IMR-90 (cell line): ENCODE measurements around the gene PPIC. TPM values are rescaled to one million over a fixed set of nuclear protein-coding genes. Genes with fewer than 3 reads are reported as not detected.

ENCODE experiments used
- ATAC-seq: fragments of 200-7000 bp; cut with Tn5 transposase; 2 replicates; pipeline ENCODE4 v1.9.1; 2020; ENCODE audit warnings: low read depth, mild to moderate bottlenecking, moderate library complexity
- BruUV-seq: library from RNA; stranded (reverse); fragments of 400-500 nt; replicated peaks from 2 replicates; lab custom pipeline; 2021; lab: Mats Ljungman, UMichigan
- CTCF ChIA-PET: fragments of 300-600 bp; formaldehyde crosslinking; extraction: SDS; loops from one replicate; lab custom pipeline; 2021; ENCODE audit warnings: antibody characterized with exemption; lab: Yijun Ruan, JAX
- POLR2A ChIA-PET: fragments of 300-600 bp; sonication (Branson Sonifier 250); formaldehyde crosslinking; loops from one replicate; lab custom pipeline; 2022; ENCODE audit warnings: antibody characterized with exemption; ENCODE audit not compliant: unreplicated experiment; lab: Charles Lee
- DNase-seq: peaks from one replicate; pipeline ENCODE4 v3.0.0; 2013
- H2AFZ ChIP-seq: replicated peaks from 2 replicates; pipeline ENCODE3; 2013; ENCODE audit warnings: low read length, mild to moderate bottlenecking; ENCODE audit not compliant: poor library complexity
- H2AK5ac ChIP-seq: 2 replicates; pipeline ENCODE4 v1.6.1; 2013; ENCODE audit warnings: low read depth, low read length, inconsistent platforms
- H2AK9ac ChIP-seq: replicated peaks from 2 replicates; pipeline ENCODE3; 2013; ENCODE audit warnings: mild to moderate bottlenecking, low read depth, low read length, moderate library complexity; ENCODE audit not compliant: poor library complexity
- H2BK120ac ChIP-seq: 2 replicates; pipeline ENCODE4 v1.6.1; 2013; ENCODE audit warnings: low read depth, low read length, inconsistent platforms
- H2BK15ac ChIP-seq: 3 replicates; pipeline ENCODE4 v1.6.1; 2013; ENCODE audit warnings: low read depth, low read length, inconsistent platforms
- H2BK20ac ChIP-seq: 2 replicates; pipeline ENCODE4 v1.6.1; 2013; ENCODE audit warnings: low read depth, mild to moderate bottlenecking, inconsistent platforms, low read length, moderate library complexity
- H2BK5ac ChIP-seq: 2 replicates; pipeline ENCODE4 v1.6.1; 2013; ENCODE audit warnings: mild to moderate bottlenecking, low read depth, low read length, inconsistent platforms; ENCODE audit not compliant: poor library complexity, severe bottlenecking
- H3K14ac ChIP-seq: replicated peaks from 2 replicates; pipeline ENCODE4 v1.6.1; 2013; ENCODE audit warnings: low read depth, low read length, inconsistent platforms
- H3K18ac ChIP-seq: 2 replicates; pipeline ENCODE4 v1.6.1; 2013; ENCODE audit warnings: low read depth, low read length, control low read depth
- H3K23ac ChIP-seq: 2 replicates; pipeline ENCODE4 v1.6.1; 2013; ENCODE audit warnings: low read depth, low read length, inconsistent platforms
- H3K27ac ChIP-seq: 2 replicates; pipeline ENCODE4 v1.5.1; 2013; ENCODE audit warnings: mild to moderate bottlenecking, control low read depth, low read length; ENCODE audit not compliant: insufficient read depth
- H3K27me3 ChIP-seq: 2 replicates; pipeline ENCODE4 v1.6.1; 2013; ENCODE audit warnings: low read length; ENCODE audit not compliant: control insufficient read depth, insufficient read depth
- H3K36me3 ChIP-seq: 2 replicates; pipeline ENCODE4 v1.6.1; 2013; ENCODE audit warnings: low read length, mixed read lengths; ENCODE audit not compliant: control insufficient read depth, insufficient read depth
- H3K4ac ChIP-seq: 2 replicates; pipeline ENCODE4 v1.6.1; 2013; ENCODE audit warnings: low read depth, low read length, inconsistent platforms
- H3K4me1 ChIP-seq: 2 replicates; pipeline ENCODE4 v1.6.1; 2013; ENCODE audit warnings: low read length, mixed read lengths; ENCODE audit not compliant: control insufficient read depth, insufficient read depth
- H3K4me2 ChIP-seq: 2 replicates; pipeline ENCODE4 v1.6.1; 2013; ENCODE audit warnings: low read depth, mild to moderate bottlenecking, control low read depth, low read length, moderate library complexity
- H3K4me3 ChIP-seq: 2 replicates; pipeline ENCODE4 v1.5.1; 2013; ENCODE audit warnings: low read depth, mild to moderate bottlenecking, control low read depth, low read length, moderate library complexity; ENCODE audit not compliant: insufficient read depth
- H3K56ac ChIP-seq: 2 replicates; pipeline ENCODE4 v1.6.1; 2013; ENCODE audit warnings: low read length, inconsistent platforms; ENCODE audit not compliant: insufficient read depth; ENCODE audit errors: extremely low read depth
- H3K79me1 ChIP-seq, 2 experiments: 2 replicates each; pipeline ENCODE4 v1.6.1; 2013; ENCODE audit warnings: low read length in 2 of 2, inconsistent platforms in 1 of 2, low read depth in 1 of 2
- H3K9ac ChIP-seq: 2 replicates; pipeline ENCODE4 v1.6.1; 2013; ENCODE audit warnings: low read depth, low read length, control low read depth
- H3K9me1 ChIP-seq: 2 replicates; pipeline ENCODE4 v1.6.1; 2013; ENCODE audit warnings: low read length, inconsistent platforms; ENCODE audit not compliant: insufficient read depth
- H3K9me3 ChIP-seq: 2 replicates; pipeline ENCODE4 v1.6.1; 2013; ENCODE audit warnings: low read length; ENCODE audit not compliant: control insufficient read depth, insufficient read depth
- H4K20me1 ChIP-seq: 2 replicates; pipeline ENCODE4 v1.6.1; 2013; ENCODE audit warnings: low read length, inconsistent platforms; ENCODE audit not compliant: insufficient read depth
- H4K5ac ChIP-seq: 2 replicates; pipeline ENCODE4 v1.6.1; 2013; ENCODE audit warnings: mild to moderate bottlenecking, low read depth, low read length, control low read depth
- H4K8ac ChIP-seq, 2 experiments: 2 replicates each; pipeline ENCODE4 v1.6.1; 2013; ENCODE audit warnings: low read depth in 2 of 2, low read length in 2 of 2, control low read depth in 1 of 2, inconsistent platforms in 1 of 2
- H4K91ac ChIP-seq: 2 replicates; pipeline ENCODE4 v1.6.1; 2013; ENCODE audit warnings: low read depth, low read length, inconsistent platforms; ENCODE audit not compliant: insufficient read depth
- MAZ ChIP-seq: IDR thresholded peaks from 2 replicates; pipeline ENCODE4 v1.6.1; 2012; ENCODE audit warnings: low read depth, mild to moderate bottlenecking, low read length, improper control_type of control experiment, moderate library complexity, borderline replicate concordance
- RCOR1 ChIP-seq: IDR thresholded peaks from 2 replicates; pipeline ENCODE4 v1.6.1; 2012; ENCODE audit warnings: mild to moderate bottlenecking, low read length, improper control_type of control experiment; ENCODE audit not compliant: insufficient replicate concordance
- dilution Hi-C: fragments of 300-500 bp; cut with HindIII; formaldehyde crosslinking; loops from one replicate; pipeline ENCODE4 v1.14.3; 2018; ENCODE audit warnings: low sequenced_read_pairs; ENCODE audit not compliant: unreplicated experiment
- in situ Hi-C: fragments of 300-500 bp; cut with MboI; formaldehyde crosslinking; loops from 3 replicates; pipeline ENCODE4 v1.14.3; 2019; ENCODE audit warnings: low sequenced_read_pairs, inconsistent platforms, mixed read lengths
- intact Hi-C: fragments of 100-400 bp; cut with micrococcal nuclease; formaldehyde crosslinking; loops from 2 replicates; pipeline ENCODE4 v1.10.0; 2022
- polyA plus RNA-seq, 3 experiments: library from polyadenylated mRNA; depleted of rRNA; stranded (reverse); fragments of >200 nt; gene quantifications; 2 replicates each; pipeline ENCODE4 v1.2.3, GENCODE V29; 2012; ENCODE audit warnings: low replicate concordance in 1 of 3
- total RNA-seq: library from RNA; depleted of rRNA; stranded (reverse); fragments of >200 nt; gene quantifications from 2 replicates; pipeline ENCODE4 v1.2.3, GENCODE V29; 2012

PPIC gene
- total and polyA plus RNA-seq, 2 of the 4 experiments (the other 2 are of a cell fraction) = 20.6 to 45.6 TPM

- DNase-seq = no peak
- Histone ChIP-seq H3K4ac (no peak overlapping the region), H3K9me1 (0 out of 2 replicates have a peak, but pooled peaks cover 7% of the 10 kb centered on the region), H3K4me1 (no peaks in the 10 kb centered on the region; the same call in 1 of the 2 replicates), H4K91ac (no peak overlapping the region), H3K79me1 (peaks cover 0 to 9% of the 10 kb centered on the region in 2 experiments; a peak in 2 of 4 replicates), H3K9ac (no peak overlapping the region), H4K8ac (no peak overlapping the region), H3K9me3 (no peaks in the 10 kb centered on the region), H2AFZ (no peak overlapping the region), H3K4me3 (no peak overlapping the region), H2BK15ac (no peak overlapping the region), H3K36me3 (no peaks in the 10 kb centered on the region), H4K5ac (no peak overlapping the region), H3K27ac (no peak overlapping the region), H3K23ac (no peak overlapping the region), H3K56ac (no peak overlapping the region), H4K20me1 (0 out of 2 replicates have a peak, but pooled peaks cover 4% of the 10 kb centered on the region), H2AK9ac (no peak overlapping the region), H3K18ac (no peak overlapping the region), H2BK5ac (no peak overlapping the region), H2BK120ac (no peak overlapping the region), H3K14ac (no peak overlapping the region), H3K4me2 (no peak overlapping the region), H2BK20ac (no peak overlapping the region), H2AK5ac (no peak overlapping the region), H3K27me3 (no peaks in the 10 kb centered on the region)
- BruUV-seq = no TSS peak
- intact Hi-C loops (loop anchor here (5.0 kb wide), 1 partner anchor 323 kb away; no protein-coding TSS in a partner anchor), dilution Hi-C loops (no loop called here), in situ Hi-C loops (loop anchor here (5.0 kb wide), 1 partner anchor 308 kb away; no protein-coding TSS in a partner anchor)
- no peak for ATAC-seq
- ChIA-PET CTCF (no interaction called here), POLR2A (no interaction called here)
- TF ChIP-seq RCOR1 (no peak), MAZ (no peak)
Observed at GRCh38 chr5:123039673-123040072, 3.1 kb upstream of the PPIC start.
